ENCODE results near the gene POLN. TPM values are rescaled to one million over a fixed set of nuclear protein-coding genes. Genes with fewer than 3 reads are reported as not detected.
"Not testable (repeated sequence)": the region's sequence is repeated elsewhere in the genome, so short reads cannot be mapped to it uniquely, and the experiment has no call there.

Gene POLN
- total RNA-seq, 3 donors from 2014 or later (not counting 1 experiment from before 2014, with no cell fraction given): 2.6 to 6.9 (median 3.3) TPM

- WGBS (ENCODE audit: insufficient coverage): 23% methylated on average over 3 of the region's 3 CpGs
- H3K36me3 ChIP-seq (ENCODE audit: control insufficient read depth, insufficient read depth, low read length): no peaks in the 10 kb centered on the region
- intact Hi-C loops (cut with micrococcal nuclease): no loop called here
- no peak overlapping the region for H3K4me3 ChIP-seq (ENCODE audit: low read length)
- no peaks in the 10 kb centered on the region for H3K27me3 Mint-ChIP-seq (ENCODE audit: low read depth in 2 of 2)
- H3K27me3 ChIP-seq (ENCODE audit: control insufficient read depth, insufficient read depth, low read length): no peaks in the 10 kb centered on the region
- no peaks in the 10 kb centered on the region for H3K9me3 ChIP-seq (ENCODE audit: control insufficient read depth, insufficient read depth, low read length)
- no peak overlapping the region for H3K4me3 Mint-ChIP-seq
- H3K9me3 Mint-ChIP-seq: no peaks in the 10 kb centered on the region
- no peaks in the 10 kb centered on the region for H3K36me3 Mint-ChIP-seq
- peaks cover 7 to 8% of the 10 kb centered on the region in 2 donors for H3K4me1 Mint-ChIP-seq
- DNase-seq (no peak), ATAC-seq (no peak)
- no peak for TF ChIP-seq CTCF (IDR thresholded peaks at IDR 0.05)
- H3K27ac Mint-ChIP-seq: no peak overlapping the region
- no peaks in the 10 kb centered on the region for H3K4me1 ChIP-seq (ENCODE audit: control insufficient read depth, insufficient read depth, low read length)
- H3K27ac ChIP-seq (ENCODE audit: low read length): no peak overlapping the region
These were observed 24.2 kb downstream of the POLN start for GRCh38 chr4:2217726-2218125.

- H3K36me3 ChIP-seq (ENCODE audit: control insufficient read depth, insufficient read depth, low read length): no peaks in the 10 kb centered on the region
- no peak for DNase-seq
- no peaks in the 10 kb centered on the region for H3K27me3 Mint-ChIP-seq (ENCODE audit: low read depth in 2 of 2)
- no peak for ATAC-seq
- no peaks in the 10 kb centered on the region for H3K4me1 ChIP-seq (ENCODE audit: control insufficient read depth, insufficient read depth, low read length)
- no peak overlapping the region for H3K27ac ChIP-seq (ENCODE audit: low read length)
- H3K9me3 Mint-ChIP-seq: no peaks in the 10 kb centered on the region
- no peak overlapping the region for H3K4me3 Mint-ChIP-seq
- intact Hi-C loops (cut with micrococcal nuclease): no loop called here
- WGBS (ENCODE audit: insufficient coverage): 80% methylated on average over 1 of the region's 1 CpG
- no peaks in the 10 kb centered on the region for H3K9me3 ChIP-seq (ENCODE audit: control insufficient read depth, insufficient read depth, low read length)
- no peak for TF ChIP-seq CTCF (IDR thresholded peaks at IDR 0.05)
- no peaks in the 10 kb centered on the region for H3K36me3 Mint-ChIP-seq
- no peaks in the 10 kb centered on the region for H3K4me1 Mint-ChIP-seq
- no peak overlapping the region for H3K27ac Mint-ChIP-seq
- H3K4me3 ChIP-seq (ENCODE audit: low read length): no peak overlapping the region
- H3K27me3 ChIP-seq (ENCODE audit: control insufficient read depth, insufficient read depth, low read length): no peaks in the 10 kb centered on the region
These were observed 29.1 kb downstream of the POLN start for GRCh38 chr4:2212831-2213230.

GRCh38 chr4:2202789-2203188 lies 39.1 kb downstream of the POLN start:
- H3K4me3 ChIP-seq (ENCODE audit: low read length); H3K27me3 ChIP-seq (ENCODE audit: control insufficient read depth, insufficient read depth, low read length); H3K36me3 Mint-ChIP-seq; H3K36me3 ChIP-seq (ENCODE audit: control insufficient read depth, insufficient read depth, low read length); DNase-seq; H3K9me3 ChIP-seq (ENCODE audit: control insufficient read depth, insufficient read depth, low read length); intact Hi-C loops (cut with micrococcal nuclease); H3K4me1 ChIP-seq (ENCODE audit: control insufficient read depth, insufficient read depth, low read length); H3K27me3 Mint-ChIP-seq (ENCODE audit: low read depth in 2 of 2); H3K27ac ChIP-seq (ENCODE audit: low read length); H3K4me1 Mint-ChIP-seq; H3K27ac Mint-ChIP-seq; H3K4me3 Mint-ChIP-seq; H3K9me3 Mint-ChIP-seq; ATAC-seq: not testable (repeated sequence)
- WGBS (ENCODE audit: insufficient coverage): 100% methylated on average over 1 of the region's 1 CpG

GRCh38 chr4:2194496-2194895 lies 47.4 kb downstream of the POLN start:
- WGBS (ENCODE audit: insufficient coverage): 100% methylated on average over 2 of the region's 4 CpGs
- TF ChIP-seq CTCF (IDR thresholded peaks at IDR 0.05): no peak
- Histone ChIP-seq H3K4me1 (ENCODE audit: control insufficient read depth, insufficient read depth, low read length) (no peaks in the 10 kb centered on the region), H3K36me3 (ENCODE audit: control insufficient read depth, insufficient read depth, low read length) (no peaks in the 10 kb centered on the region), H3K4me3 (ENCODE audit: low read length) (no peak overlapping the region), H3K27me3 (ENCODE audit: control insufficient read depth, insufficient read depth, low read length) (no peaks in the 10 kb centered on the region), H3K27ac (ENCODE audit: low read length) (no peak overlapping the region), H3K9me3 (ENCODE audit: control insufficient read depth, insufficient read depth, low read length) (no peaks in the 10 kb centered on the region)
- intact Hi-C loops (cut with micrococcal nuclease): no loop called here
- DNase-seq: no peak
- H3K4me1 Mint-ChIP-seq: no peaks in the 10 kb centered on the region
- H3K9me3 Mint-ChIP-seq: no peaks in the 10 kb centered on the region
- no peak for ATAC-seq
- no peak overlapping the region for H3K27ac Mint-ChIP-seq
- no peaks in the 10 kb centered on the region for H3K36me3 Mint-ChIP-seq
- no peaks in the 10 kb centered on the region for H3K27me3 Mint-ChIP-seq (ENCODE audit: low read depth in 2 of 2)
- no peak overlapping the region for H3K4me3 Mint-ChIP-seq

All from natural killer cell (primary cell).